AG04450 (cell line): ENCODE data around the gene B9D2. TPM values are rescaled to one million over a fixed set of nuclear protein-coding genes. Genes with fewer than 3 reads are reported as not detected.

Source experiments
- CTCF ChIA-PET: fragments of 300-600, 350-600 bp; formaldehyde crosslinking; extraction: SDS; loops from one replicate; lab custom pipeline; 2022; ENCODE audit warnings: antibody characterized with exemption, inconsistent platforms; lab: Charles Lee
- POLR2A ChIA-PET: fragments of 350-600 bp; formaldehyde crosslinking; extraction: SDS; loops from one replicate; lab custom pipeline; 2021; ENCODE audit warnings: antibody characterized with exemption, inconsistent platforms; lab: Yijun Ruan, JAX
- DNase-seq: peaks from one replicate; pipeline ENCODE4 v3.0.0-alpha.2; 2011; ENCODE audit warnings: low read depth, low spot score
- H3K27ac ChIP-seq: one replicate; pipeline ENCODE4 v1.5.1; 2012; ENCODE audit warnings: low read depth, low read length, control low read depth
- H3K27me3 ChIP-seq: one replicate; pipeline ENCODE4 v1.6.0; 2012; ENCODE audit warnings: low read length; ENCODE audit not compliant: control insufficient read depth, insufficient read depth
- H3K4me3 ChIP-seq: 2 replicates; pipeline ENCODE4 v1.5.1; 2011; ENCODE audit warnings: mild to moderate bottlenecking, low read depth, low read length, control low read depth
- H3K9me3 ChIP-seq: 2 replicates; pipeline ENCODE4 v1.5.1; 2012; ENCODE audit warnings: low read length; ENCODE audit not compliant: control insufficient read depth, insufficient read depth
- CTCF ChIP-seq: IDR thresholded peaks from 2 replicates; pipeline ENCODE4 v1.5.1; 2011; ENCODE audit warnings: low read depth, low read length, control low read depth, inconsistent platforms
- polyA plus RNA-seq: library from polyadenylated mRNA; depleted of rRNA; stranded (reverse); fragments of >200 nt; gene quantifications from 2 replicates; pipeline ENCODE4 v1.2.3, GENCODE V29; 2011

The B9D2 gene
- polyA plus RNA-seq, 1 experiment = 3.9 TPM

- Histone ChIP-seq H3K4me3 (no peak overlapping the region), H3K27ac (no peak overlapping the region), H3K9me3 (no peaks in the 10 kb centered on the region), H3K27me3 (no peaks in the 10 kb centered on the region)
- DNase-seq = no peak
- TF ChIP-seq CTCF = no peak
- POLR2A ChIA-PET = no interaction called here
- CTCF ChIA-PET = interaction anchor here (1.1 kb wide), 1 partner anchor 44 kb away, joined by 5 read pairs; no protein-coding TSS in a partner anchor
Observed at GRCh38 chr19:41399091-41399490, 35.1 kb upstream of the B9D2 start.

- no peak overlapping the region for H3K27ac ChIP-seq
- no peak for TF ChIP-seq CTCF
- H3K9me3 ChIP-seq = no peaks in the 10 kb centered on the region
- ChIA-PET POLR2A (no interaction called here), CTCF (interaction anchor here (1.1 kb wide), 1 partner anchor 44 kb away, joined by 5 read pairs; no protein-coding TSS in a partner anchor)
- DNase-seq = no peak
- H3K4me3 ChIP-seq = peak overlapping the region; percentile 90
- no peaks in the 10 kb centered on the region for H3K27me3 ChIP-seq
Observed at GRCh38 chr19:41398598-41398997, 34.6 kb upstream of the B9D2 start.

- CTCF ChIA-PET = no interaction called here
- Histone ChIP-seq H3K4me3 (peak overlapping the region; percentile 90), H3K9me3 (no peaks in the 10 kb centered on the region), H3K27me3 (no peaks in the 10 kb centered on the region), H3K27ac (no peak overlapping the region)
- TF ChIP-seq CTCF = no peak
- POLR2A ChIA-PET = no interaction called here
- no peak for DNase-seq
Observed at GRCh38 chr19:41398050-41398418, 34.1 kb upstream of the B9D2 start.

GRCh38 chr19:41397086-41398049 lies 33.4 kb upstream of the B9D2 start, which contains the start of the genes BCKDHA and EXOSC5:
BCKDHA (plus strand) TSS chr19:41397818; CDS start chr19:41397828, 10 bp downstream.
EXOSC5 (minus strand) TSS chr19:41397359; CDS start chr19:41397328, 31 bp downstream.
- Histone ChIP-seq H3K27ac (peak within 1 kb of the TSS; percentile 85), H3K9me3 (no peaks in the 10 kb centered on the region), H3K4me3 (peak within 1 kb of the TSS; percentile 93), H3K27me3 (no peaks in the 10 kb centered on the region)
- TF ChIP-seq CTCF = no peak
- ChIA-PET POLR2A (no interaction called here), CTCF (no interaction called here)
- DNase-seq = peak; percentile 100

GRCh38 chr19:41395355-41395754 lies 31.4 kb upstream of the B9D2 start:
- H3K27me3 ChIP-seq = no peaks in the 10 kb centered on the region
- DNase-seq = no peak
- TF ChIP-seq CTCF = no peak
- H3K4me3 ChIP-seq = no peak overlapping the region
- no peak overlapping the region for H3K27ac ChIP-seq
- H3K9me3 ChIP-seq = no peaks in the 10 kb centered on the region
- POLR2A ChIA-PET = no interaction called here
- CTCF ChIA-PET = no interaction called here
